LNCAP (cell line): ENCODE measurements around the gene SEMA5B.

Experiments
- CTCF ChIP-seq: fragments of 450-650 bp; IDR thresholded peaks from 2 replicates; pipeline ENCODE4 v1.5.1; 2017; ENCODE audit warnings: mild to moderate bottlenecking

SEMA5B gene

DNA sequence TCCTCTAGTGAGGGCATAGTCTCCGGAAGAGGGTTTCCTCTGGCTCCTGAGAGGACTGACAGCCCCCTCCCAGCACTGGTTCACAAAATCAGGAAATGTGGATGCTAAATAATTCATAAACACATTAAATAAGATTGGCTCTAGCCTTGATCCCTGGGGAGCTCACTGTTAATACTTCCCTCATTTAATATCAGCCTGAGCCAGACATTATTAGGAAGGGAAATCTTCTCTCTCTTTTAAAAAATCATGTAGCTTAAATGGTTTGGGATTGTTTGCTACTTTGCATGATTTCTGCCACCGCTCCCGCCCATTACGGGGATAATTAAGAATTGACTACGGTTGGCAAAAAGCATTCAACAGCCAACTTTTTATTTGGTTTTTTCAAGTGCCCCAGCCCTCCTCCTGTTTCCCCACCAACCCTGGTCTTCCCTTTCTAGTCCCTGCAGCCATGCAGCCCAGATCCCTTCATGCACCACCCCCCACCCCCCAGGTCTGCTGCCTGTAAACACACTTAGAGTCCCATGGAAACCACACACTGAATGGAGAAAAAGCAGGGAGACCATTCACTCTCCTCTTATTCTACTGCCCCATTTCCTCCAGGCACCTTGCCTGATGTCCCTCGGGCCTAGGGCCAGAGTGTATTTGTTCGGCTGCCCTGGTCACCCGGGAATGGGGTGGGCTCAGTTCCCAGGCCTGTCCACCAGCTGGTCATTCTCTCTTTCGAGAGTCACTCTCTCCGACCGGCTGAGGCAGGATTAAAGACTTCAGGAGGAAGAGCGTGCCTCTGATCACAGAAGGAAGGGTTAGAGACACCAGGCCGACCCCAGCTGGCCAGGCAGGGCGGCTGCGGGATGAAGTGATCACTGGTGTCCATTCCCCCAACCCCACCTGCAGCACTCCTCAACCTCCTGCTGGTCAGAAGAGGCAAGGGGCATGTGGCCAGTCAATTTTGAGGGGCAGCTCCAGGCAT, 45.1 kb downstream of the SEMA5B start:
- TF ChIP-seq CTCF: no peak

GRCh38 chr3:122979211-122979610, 48.4 kb downstream of the SEMA5B start:
- TF ChIP-seq CTCF: no peak

- no peak for TF ChIP-seq CTCF
Observed at GRCh38 chr3:122978569-122978968, 49.0 kb downstream of the SEMA5B start.

DNA sequence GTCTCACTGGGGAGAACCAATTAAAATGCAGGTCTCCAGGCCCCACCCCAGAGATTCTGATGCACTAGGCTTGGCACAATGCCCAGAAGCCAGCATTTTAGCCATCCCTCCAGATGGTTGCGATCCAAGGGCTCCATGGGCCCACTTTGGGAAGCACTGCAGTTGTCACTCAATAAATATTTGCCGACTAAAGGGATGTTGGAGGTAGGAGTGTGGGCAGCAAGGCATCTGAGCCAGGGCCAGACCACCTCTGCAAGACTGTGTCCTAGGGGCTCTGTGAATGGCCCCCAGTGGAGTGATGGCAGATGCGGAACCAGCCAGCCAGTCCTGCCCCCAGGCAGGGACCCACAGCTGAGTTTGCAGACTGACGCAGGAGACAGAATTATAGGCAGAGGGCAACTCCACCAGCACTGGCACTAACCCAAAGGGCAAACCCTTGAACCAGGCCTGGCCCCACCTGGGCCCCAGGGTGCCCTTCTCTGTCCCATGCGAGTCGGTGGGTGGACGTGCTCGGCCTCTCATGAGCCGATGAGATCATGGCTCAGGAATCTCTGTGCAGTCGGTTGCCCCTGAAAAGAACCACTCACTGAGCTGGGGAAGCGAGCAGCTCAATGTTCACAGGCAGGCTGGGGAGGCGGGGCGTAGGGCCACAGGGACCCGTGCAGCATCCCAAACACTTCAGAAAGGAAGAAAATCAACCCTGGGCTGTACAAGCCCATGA, 49.7 kb downstream of the SEMA5B start:
- no peak for TF ChIP-seq CTCF

- TF ChIP-seq CTCF: no peak
Observed at GRCh38 chr3:122975924-122976293, 51.7 kb downstream of the SEMA5B start.

- no peak for TF ChIP-seq CTCF
Observed at GRCh38 chr3:122975163-122975923, 52.2 kb downstream of the SEMA5B start.

- TF ChIP-seq CTCF: no peak
Observed at GRCh38 chr3:122974764-122975162, 52.8 kb downstream of the SEMA5B start.
